K562 (cell line): Measurements from ENCODE around the gene CLIC1. TPM values are rescaled to one million over a fixed set of nuclear protein-coding genes. Genes with fewer than 3 reads are reported as not detected.
A peak's percentile ranks its signal among the peaks of the same experiment; 100 is the strongest.

ENCODE experiments used
- BACH1 ChIP-seq: fragments of 200-800 bp; sonication (Bioruptor generic); IDR thresholded peaks from 2 replicates; pipeline ENCODE4 v1.6.1; 2016; ENCODE audit warnings: missing genetic modification characterization, missing compliant biosample characterization
- CLOCK ChIP-seq: fragments of 250-450 bp; sonication (Bioruptor Pico); IDR thresholded peaks from 2 replicates; pipeline ENCODE4 v1.4.0; 2020; ENCODE audit warnings: mild to moderate bottlenecking, moderate library complexity, borderline replicate concordance
- HDGF ChIP-seq: fragments of 450-650 bp; IDR thresholded peaks from 2 replicates; pipeline ENCODE4 v1.6.1; 2016
- LARP7 ChIP-seq: fragments of 450-650 bp; IDR thresholded peaks from 2 replicates; pipeline ENCODE4 v1.6.1; 2016
- POU5F1 ChIP-seq: fragments of 150-350 bp; IDR thresholded peaks from 2 replicates; pipeline ENCODE4 v1.6.1; 2014; ENCODE audit warnings: borderline replicate concordance, low read length, low read depth, mild to moderate bottlenecking; ENCODE audit not compliant: partially characterized antibody
- SMAD1 ChIP-seq: fragments of 150-350 bp; IDR thresholded peaks from 2 replicates; pipeline ENCODE4 v1.6.1; 2014; ENCODE audit warnings: low read length, low read depth; ENCODE audit not compliant: partially characterized antibody
- STAT6 ChIP-seq: sonication (generic); formaldehyde crosslinking; IDR thresholded peaks from 2 replicates; pipeline ENCODE4 v1.8.1; 2023; ENCODE audit warnings: mild to moderate bottlenecking, missing genetic modification reagents
- ZNF277 ChIP-seq: fragments of 250-450 bp; sonication (Bioruptor Pico); IDR thresholded peaks from 2 replicates; pipeline ENCODE4 v1.8.0; 2022; ENCODE audit warnings: inconsistent platforms, mild to moderate bottlenecking, moderate library complexity, borderline replicate concordance
- ZNF436 ChIP-seq: fragments of 250-450, 450-650 bp; sonication (Bioruptor Pico); formaldehyde crosslinking; IDR thresholded peaks from 2 replicates; pipeline ENCODE4 v1.7.0; 2020; ENCODE audit warnings: mild to moderate bottlenecking
- ZNF740 ChIP-seq, 3 experiments: fragments of 200-800 bp in 1 of 3; sonication (Bioruptor generic) in 1 of 3; sonication (generic) in 1 of 3; formaldehyde crosslinking in 1 of 3; IDR thresholded peaks; 2 replicates each; pipeline versions ENCODE4 v1.6.1 to v1.8.0; 2016 to 2022; ENCODE audit warnings: mild to moderate bottlenecking in 2 of 3, missing compliant biosample characterization in 2 of 3, missing genetic modification characterization in 2 of 3, missing genetic modification reagents in 1 of 3
- polyA plus RNA-seq, 8 experiments: library from polyadenylated mRNA; depleted of rRNA in 4 of 8; stranded (reverse) in 5 of 8; unstranded in 3 of 8; fragments of >200 nt; fragmentation: Nextera tagmentation in 2 of 8; fragmentation: Illumina TruSeq in 1 of 8; extraction: Ambion mirVana in 2 of 8; extraction: Trizol in 1 of 8; gene quantifications; 2 replicates each; pipeline versions ENCODE4 v1.2.1 to v1.2.3, GENCODE V29; 2011 to 2014; ENCODE audit warnings: inconsistent platforms in 1 of 8, missing spikeins in 1 of 8
- total RNA-seq, 7 experiments: library from RNA; depleted of rRNA in 6 of 7; stranded (reverse); fragments of >200 nt in 6 of 7; fragmentation: Illumina TruSeq in 2 of 7; extraction: Trizol in 2 of 7; gene quantifications; 2 replicates each; pipeline versions ENCODE4 v1.2.1 to v1.2.3, GENCODE V29; 2011 to 2021; ENCODE audit warnings: low replicate concordance in 1 of 7
- TF ChIP-seq, protein P1 (sequence below): fragments of 450-650 bp; IDR thresholded peaks from 2 replicates; pipeline ENCODE4 v1.6.1; 2017; ENCODE audit warnings: antibody characterized with exemption, mild to moderate bottlenecking
- TF ChIP-seq, protein P2 (sequence below): fragments of 450-650 bp; formaldehyde crosslinking; IDR thresholded peaks from 2 replicates; pipeline ENCODE4 v1.4.0; 2020; ENCODE audit warnings: mild to moderate bottlenecking, moderate library complexity

Gene CLIC1
- total and polyA plus RNA-seq, 9 of the 15 experiments (the other 6 are each of a cell fraction or from before 2014, with no cell fraction given) = 1,267 to 2,419 (median 1,808) TPM

GRCh38 chr6:31728767-31729514, 7.4 kb downstream of the CLIC1 start, which contains the start of gene DDAH2 (continued):
- TF ChIP-seq, protein P1, sequence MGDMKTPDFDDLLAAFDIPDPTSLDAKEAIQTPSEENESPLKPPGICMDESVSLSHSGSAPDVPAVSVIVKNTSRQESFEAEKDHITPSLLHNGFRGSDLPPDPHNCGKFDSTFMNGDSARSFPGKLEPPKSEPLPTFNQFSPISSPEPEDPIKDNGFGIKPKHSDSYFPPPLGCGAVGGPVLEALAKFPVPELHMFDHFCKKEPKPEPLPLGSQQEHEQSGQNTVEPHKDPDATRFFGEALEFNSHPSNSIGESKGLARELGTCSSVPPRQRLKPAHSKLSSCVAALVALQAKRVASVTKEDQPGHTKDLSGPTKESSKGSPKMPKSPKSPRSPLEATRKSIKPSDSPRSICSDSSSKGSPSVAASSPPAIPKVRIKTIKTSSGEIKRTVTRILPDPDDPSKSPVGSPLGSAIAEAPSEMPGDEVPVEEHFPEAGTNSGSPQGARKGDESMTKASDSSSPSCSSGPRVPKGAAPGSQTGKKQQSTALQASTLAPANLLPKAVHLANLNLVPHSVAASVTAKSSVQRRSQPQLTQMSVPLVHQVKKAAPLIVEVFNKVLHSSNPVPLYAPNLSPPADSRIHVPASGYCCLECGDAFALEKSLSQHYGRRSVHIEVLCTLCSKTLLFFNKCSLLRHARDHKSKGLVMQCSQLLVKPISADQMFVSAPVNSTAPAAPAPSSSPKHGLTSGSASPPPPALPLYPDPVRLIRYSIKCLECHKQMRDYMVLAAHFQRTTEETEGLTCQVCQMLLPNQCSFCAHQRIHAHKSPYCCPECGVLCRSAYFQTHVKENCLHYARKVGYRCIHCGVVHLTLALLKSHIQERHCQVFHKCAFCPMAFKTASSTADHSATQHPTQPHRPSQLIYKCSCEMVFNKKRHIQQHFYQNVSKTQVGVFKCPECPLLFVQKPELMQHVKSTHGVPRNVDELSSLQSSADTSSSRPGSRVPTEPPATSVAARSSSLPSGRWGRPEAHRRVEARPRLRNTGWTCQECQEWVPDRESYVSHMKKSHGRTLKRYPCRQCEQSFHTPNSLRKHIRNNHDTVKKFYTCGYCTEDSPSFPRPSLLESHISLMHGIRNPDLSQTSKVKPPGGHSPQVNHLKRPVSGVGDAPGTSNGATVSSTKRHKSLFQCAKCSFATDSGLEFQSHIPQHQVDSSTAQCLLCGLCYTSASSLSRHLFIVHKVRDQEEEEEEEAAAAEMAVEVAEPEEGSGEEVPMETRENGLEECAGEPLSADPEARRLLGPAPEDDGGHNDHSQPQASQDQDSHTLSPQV = no peak
- TF ChIP-seq BACH1 (tag) (no peak), SMAD1 (peak; percentile 31), POU5F1 (no peak), ZNF277 (CRISPR knock-in tag) (no peak), LARP7 (no peak), STAT6 (CRISPR knock-in tag) (no peak), CLOCK (CRISPR knock-in tag) (no peak), ZNF740 (CRISPR knock-in tag; IDR thresholded peaks at IDR 0.05) (0 out of 2 replicates have a peak, but pooled peaks have one; percentile 40), ZNF740 (tag; IDR thresholded peaks at IDR 0.05) (no peak), HDGF (no peak), ZNF436 (CRISPR knock-in tag) (no peak)
- TF ChIP-seq, protein P2, sequence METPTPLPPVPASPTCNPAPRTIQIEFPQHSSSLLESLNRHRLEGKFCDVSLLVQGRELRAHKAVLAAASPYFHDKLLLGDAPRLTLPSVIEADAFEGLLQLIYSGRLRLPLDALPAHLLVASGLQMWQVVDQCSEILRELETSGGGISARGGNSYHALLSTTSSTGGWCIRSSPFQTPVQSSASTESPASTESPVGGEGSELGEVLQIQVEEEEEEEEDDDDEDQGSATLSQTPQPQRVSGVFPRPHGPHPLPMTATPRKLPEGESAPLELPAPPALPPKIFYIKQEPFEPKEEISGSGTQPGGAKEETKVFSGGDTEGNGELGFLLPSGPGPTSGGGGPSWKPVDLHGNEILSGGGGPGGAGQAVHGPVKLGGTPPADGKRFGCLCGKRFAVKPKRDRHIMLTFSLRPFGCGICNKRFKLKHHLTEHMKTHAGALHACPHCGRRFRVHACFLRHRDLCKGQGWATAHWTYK = no peak
